OCI-LY1 (cell line): ENCODE data around the gene IRF7.

Experiments
- H2AFZ ChIP-seq: fragments of 200-600 bp; sonication (generic), shearing (Covaris generic); 2 replicates; pipeline ENCODE4 v1.6.0; 2014; ENCODE audit warnings: antibody characterized with exemption, mild to moderate bottlenecking, low read length
- H3F3A ChIP-seq: fragments of 200-600 bp; sonication (generic), shearing (Covaris generic); 2 replicates; pipeline ENCODE4 v1.6.0; 2014; ENCODE audit warnings: mild to moderate bottlenecking, antibody characterized with exemption, low read length, moderate library complexity; ENCODE audit not compliant: insufficient read depth
- H3K27ac ChIP-seq: fragments of 200-600 bp; sonication (generic); 2 replicates; pipeline ENCODE4 v1.5.1; 2014; ENCODE audit warnings: low read length, mixed run types, mild to moderate bottlenecking, low read depth; ENCODE audit not compliant: poor library complexity, severe bottlenecking
- H3K27me3 ChIP-seq: fragments of 200-600 bp; sonication (generic); 2 replicates; pipeline ENCODE4 v1.6.0; 2014; ENCODE audit warnings: antibody characterized with exemption, mild to moderate bottlenecking, low read length, moderate library complexity; ENCODE audit not compliant: insufficient read depth
- H3K36me3 ChIP-seq: fragments of 200-600 bp; sonication (generic); 2 replicates; pipeline ENCODE4 v1.6.1; 2014; ENCODE audit warnings: mild to moderate bottlenecking, antibody characterized with exemption, low read length, moderate library complexity, mixed read lengths; ENCODE audit not compliant: insufficient read depth
- H3K4me1 ChIP-seq: fragments of 200-600 bp; sonication (generic); 2 replicates; pipeline ENCODE4 v1.5.1; 2014; ENCODE audit warnings: mild to moderate bottlenecking, low read length, moderate library complexity; ENCODE audit not compliant: insufficient read depth, severe bottlenecking
- H3K4me2 ChIP-seq: fragments of 200-600 bp; sonication (generic), shearing (Covaris generic); 2 replicates; pipeline ENCODE4 v1.6.1; 2014; ENCODE audit warnings: low read length
- H3K4me3 ChIP-seq: fragments of 200-600 bp; sonication (generic); 2 replicates; pipeline ENCODE4 v1.5.1; 2014; ENCODE audit warnings: low read length, low read depth, mild to moderate bottlenecking, mixed read lengths; ENCODE audit not compliant: poor library complexity, severe bottlenecking
- H3K79me2 ChIP-seq: fragments of 200-600 bp; shearing (Covaris generic); 2 replicates; pipeline ENCODE4 v1.6.1; 2016; ENCODE audit warnings: mixed run types, low read length, mixed read lengths; ENCODE audit not compliant: insufficient read depth
- H3K9ac ChIP-seq: fragments of 200-600 bp; sonication (generic), shearing (Covaris generic); 2 replicates; pipeline ENCODE4 v1.6.1; 2014; ENCODE audit warnings: mild to moderate bottlenecking, low read length, mixed read lengths
- H3K9me2 ChIP-seq: fragments of 200-600 bp; sonication (generic), shearing (Covaris generic); 2 replicates; pipeline ENCODE4 v1.6.1; 2014; ENCODE audit warnings: low read depth, mild to moderate bottlenecking, low read length, mixed read lengths
- H3K9me3 ChIP-seq: fragments of 200-600 bp; shearing (Covaris generic); 2 replicates; pipeline ENCODE4 v1.6.1; 2014; ENCODE audit warnings: low read length, mixed read lengths
- H4K20me1 ChIP-seq: fragments of 200-600 bp; sonication (generic), shearing (Covaris generic); 2 replicates; pipeline ENCODE4 v1.6.0; 2016; ENCODE audit warnings: mild to moderate bottlenecking, low read length; ENCODE audit not compliant: insufficient read depth
- EZH2 ChIP-seq: fragments of 200-600 bp; sonication (generic), shearing (Covaris generic); IDR thresholded peaks from 2 replicates; pipeline ENCODE4 v1.8.0; 2017; ENCODE audit warnings: borderline replicate concordance, mixed run types, mild to moderate bottlenecking, antibody characterized with exemption, low read length, moderate library complexity, mixed read lengths
- TF ChIP-seq, protein P1 (sequence below): fragments of 200-600 bp; sonication (generic), shearing (Covaris generic); IDR thresholded peaks from 2 replicates; pipeline ENCODE4 v1.5.1; 2017; ENCODE audit warnings: mild to moderate bottlenecking, antibody characterized with exemption, low read length, moderate library complexity, mixed read lengths

Gene IRF7

DNA sequence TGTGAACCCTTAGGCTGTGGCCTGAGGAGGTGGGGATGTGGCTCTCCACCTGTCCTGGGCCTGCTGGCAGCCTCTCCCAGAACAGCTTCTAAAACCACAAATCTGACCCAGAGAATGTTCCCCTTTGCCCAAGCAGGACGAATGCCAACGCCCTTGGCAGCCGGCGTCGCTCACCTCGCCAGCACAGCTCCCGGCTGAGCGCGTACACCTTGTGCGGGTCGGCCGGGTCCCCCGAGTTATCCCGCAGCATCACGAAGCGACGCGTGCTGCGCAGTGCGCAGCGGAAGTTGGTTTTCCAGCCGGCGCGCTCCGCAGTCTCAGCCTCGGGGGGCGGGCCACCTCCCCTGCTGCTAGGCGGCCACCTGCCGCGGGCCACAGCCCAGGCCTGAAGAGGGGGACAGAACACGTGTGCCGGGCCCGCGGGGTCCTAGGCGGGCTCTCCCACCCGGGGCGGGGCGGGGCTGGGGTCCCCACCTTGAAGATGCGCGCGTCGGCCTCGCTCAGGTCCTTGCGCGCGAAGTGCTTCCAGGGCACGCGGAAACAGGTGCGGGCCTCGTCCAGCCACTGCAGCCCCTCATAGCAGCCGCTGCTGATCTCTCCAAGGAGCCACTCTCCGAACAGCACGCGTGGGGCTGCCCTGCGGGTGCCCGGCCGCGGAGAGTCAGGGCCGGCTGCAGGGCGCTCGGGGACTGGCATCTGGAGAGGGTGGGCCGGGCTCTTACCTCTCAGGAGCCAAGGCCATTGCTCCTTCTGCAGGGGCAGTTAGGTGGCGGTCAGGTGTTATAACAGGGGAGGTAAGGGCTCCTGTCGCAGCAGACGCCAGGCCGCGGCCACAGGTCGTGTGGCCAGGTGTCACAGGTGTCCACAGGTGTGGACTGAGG is 887 bp downstream of the IRF7 start:
- H3K9me3 ChIP-seq, result no peaks in the 10 kb centered on the region
- H3F3A ChIP-seq, result no peaks in the 10 kb centered on the region
- peak overlapping the region; percentile 83 for H3K4me2 ChIP-seq
- H4K20me1 ChIP-seq, result no peaks in the 10 kb centered on the region
- peaks cover 31% of the 10 kb centered on the region for H3K4me1 ChIP-seq
- no peaks in the 10 kb centered on the region for H3K9me2 ChIP-seq
- TF ChIP-seq EZH2, result no peak
- TF ChIP-seq, protein P1, sequence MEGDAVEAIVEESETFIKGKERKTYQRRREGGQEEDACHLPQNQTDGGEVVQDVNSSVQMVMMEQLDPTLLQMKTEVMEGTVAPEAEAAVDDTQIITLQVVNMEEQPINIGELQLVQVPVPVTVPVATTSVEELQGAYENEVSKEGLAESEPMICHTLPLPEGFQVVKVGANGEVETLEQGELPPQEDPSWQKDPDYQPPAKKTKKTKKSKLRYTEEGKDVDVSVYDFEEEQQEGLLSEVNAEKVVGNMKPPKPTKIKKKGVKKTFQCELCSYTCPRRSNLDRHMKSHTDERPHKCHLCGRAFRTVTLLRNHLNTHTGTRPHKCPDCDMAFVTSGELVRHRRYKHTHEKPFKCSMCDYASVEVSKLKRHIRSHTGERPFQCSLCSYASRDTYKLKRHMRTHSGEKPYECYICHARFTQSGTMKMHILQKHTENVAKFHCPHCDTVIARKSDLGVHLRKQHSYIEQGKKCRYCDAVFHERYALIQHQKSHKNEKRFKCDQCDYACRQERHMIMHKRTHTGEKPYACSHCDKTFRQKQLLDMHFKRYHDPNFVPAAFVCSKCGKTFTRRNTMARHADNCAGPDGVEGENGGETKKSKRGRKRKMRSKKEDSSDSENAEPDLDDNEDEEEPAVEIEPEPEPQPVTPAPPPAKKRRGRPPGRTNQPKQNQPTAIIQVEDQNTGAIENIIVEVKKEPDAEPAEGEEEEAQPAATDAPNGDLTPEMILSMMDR, result no peak
- H3K4me3 ChIP-seq, result peak overlapping the region; percentile 65
- no peak overlapping the region for H2AFZ ChIP-seq
- H3K27me3 ChIP-seq, result no peaks in the 10 kb centered on the region
- H3K79me2 ChIP-seq, result no peaks in the 10 kb centered on the region
- H3K36me3 ChIP-seq, result peaks cover 34% of the 10 kb centered on the region; the same call in 1 of the 2 replicates
- peak overlapping the region; percentile 61; the same call in 1 of the 2 replicates for H3K9ac ChIP-seq
- no peak overlapping the region for H3K27ac ChIP-seq

DNA sequence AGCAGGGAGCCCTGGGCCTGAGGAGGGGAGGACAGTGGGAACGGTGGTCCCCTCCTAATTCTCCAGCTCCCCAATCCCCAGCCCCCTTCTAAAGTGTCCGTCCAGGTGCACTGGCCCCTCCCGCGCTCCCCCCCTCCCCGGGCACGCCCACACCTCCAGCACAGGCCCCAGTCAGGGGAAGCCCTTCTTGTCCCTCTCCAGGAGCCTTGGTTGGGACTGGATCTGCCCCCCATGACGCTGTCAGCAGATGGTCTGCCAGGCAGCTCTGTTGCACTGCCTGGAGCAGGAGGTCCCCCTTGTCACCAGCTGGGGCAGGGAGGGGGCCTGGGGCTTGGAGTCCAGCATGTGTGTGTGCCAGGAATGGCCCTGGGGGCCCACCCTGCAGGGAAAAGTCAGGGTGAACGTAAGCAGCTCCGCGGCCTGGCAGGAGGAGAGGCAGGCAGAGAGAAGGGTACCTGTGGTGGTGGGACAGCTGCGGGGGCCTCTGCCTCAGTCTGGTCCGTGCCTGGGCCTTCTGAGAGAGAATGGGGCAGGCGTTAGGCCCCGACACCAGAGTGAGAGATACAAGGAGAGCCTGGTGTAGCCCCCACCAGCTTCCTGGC is 1.6 kb downstream of the IRF7 start:
- H3K36me3 ChIP-seq, result peaks cover 41% of the 10 kb centered on the region
- H3K9me2 ChIP-seq, result no peaks in the 10 kb centered on the region

DNA sequence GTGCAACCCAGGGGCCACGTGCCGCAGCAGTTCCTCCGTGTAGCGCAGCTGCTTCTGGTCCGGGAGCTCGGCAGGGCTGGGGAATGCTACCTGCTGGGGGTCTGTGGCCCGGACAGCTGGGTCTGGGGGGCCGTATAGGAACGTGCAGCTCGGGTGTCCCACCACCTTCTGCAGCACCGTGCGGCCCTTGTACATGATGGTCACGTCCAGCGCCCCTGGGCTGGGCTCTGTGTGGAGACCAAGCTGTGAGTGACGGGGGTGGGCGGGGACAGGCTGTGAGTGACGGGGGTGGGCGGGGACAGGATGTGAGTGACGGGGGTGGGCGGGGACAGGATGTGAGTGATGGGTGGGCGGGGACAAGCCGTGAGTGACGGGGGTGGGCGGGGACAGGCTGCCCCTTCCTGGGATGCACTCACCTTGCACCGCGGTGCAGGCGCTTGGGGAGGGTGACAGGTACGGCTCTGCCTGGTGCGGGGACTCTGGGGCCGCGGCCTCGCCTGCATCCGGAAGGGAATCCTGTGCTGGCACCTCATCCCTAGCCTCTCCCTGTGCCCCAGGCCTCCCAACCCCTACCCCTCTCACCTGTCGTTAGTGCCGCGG is 2.3 kb downstream of the IRF7 start:
- no peaks in the 10 kb centered on the region for H3F3A ChIP-seq
- H3K36me3 ChIP-seq, result peaks cover 48% of the 10 kb centered on the region
- H4K20me1 ChIP-seq, result no peaks in the 10 kb centered on the region
- H3K27me3 ChIP-seq, result no peaks in the 10 kb centered on the region
- H3K27ac ChIP-seq, result peak overlapping the region; percentile 34
- peaks cover 31% of the 10 kb centered on the region for H3K4me1 ChIP-seq
- no peak overlapping the region for H3K9ac ChIP-seq
- no peaks in the 10 kb centered on the region for H3K79me2 ChIP-seq
- no peaks in the 10 kb centered on the region for H3K9me2 ChIP-seq
- H2AFZ ChIP-seq, result no peak overlapping the region
- H3K9me3 ChIP-seq, result no peaks in the 10 kb centered on the region
- TF ChIP-seq EZH2, result no peak
- TF ChIP-seq, protein P1, result no peak
- H3K4me2 ChIP-seq, result peak overlapping the region; percentile 55
- H3K4me3 ChIP-seq, result peak overlapping the region; percentile 30

More for the DNA sequence above, 1.6 kb downstream of the IRF7 start:
- Histone ChIP-seq H3K9me3 (no peaks in the 10 kb centered on the region), H3K4me1 (peaks cover 31% of the 10 kb centered on the region), H3K27ac (no peak overlapping the region), H3K4me2 (peak overlapping the region; percentile 83), H4K20me1 (no peaks in the 10 kb centered on the region), H3K4me3 (peak overlapping the region; percentile 30), H3F3A (no peaks in the 10 kb centered on the region), H3K79me2 (no peaks in the 10 kb centered on the region), H3K9ac (no peak overlapping the region), H3K27me3 (no peaks in the 10 kb centered on the region), H2AFZ (no peak overlapping the region)
- no peak for TF ChIP-seq EZH2
- TF ChIP-seq, protein P1, result no peak
